CD14-positive monocyte (primary cell): Measurements from ENCODE around the gene CD38. TPM values are rescaled to one million over a fixed set of nuclear protein-coding genes. Genes with fewer than 3 reads are reported as not detected.

Experiments
- DNase-seq, 3 donors: peaks; one replicate each; pipeline ENCODE4 v3.0.0-alpha.2; 2011 to 2022
- H2AFZ ChIP-seq: 2 replicates; pipeline ENCODE4 v1.6.0; 2012; ENCODE audit warnings: mild to moderate bottlenecking, low read depth, low read length, inconsistent platforms; ENCODE audit not compliant: insufficient read depth, poor library complexity, severe bottlenecking
- H3K27ac ChIP-seq, 2 donors: 1 replicate in 1 of 2; 2 replicates in 1 of 2; pipeline ENCODE4 v1.5.1; 2012 to 2013; ENCODE audit warnings: low read length in 2 of 2, control low read depth in 1 of 2, inconsistent platforms in 1 of 2, low read depth in 1 of 2, mild to moderate bottlenecking in 1 of 2
- H3K27me3 ChIP-seq, 2 donors: one replicate each; pipeline versions ENCODE4 v1.6.0 to v1.6.1; 2011 to 2013; ENCODE audit warnings: low read length in 2 of 2; ENCODE audit not compliant: control insufficient read depth in 2 of 2, insufficient read depth in 2 of 2
- H3K36me3 ChIP-seq, 2 donors: replicated peaks in 1 of 2; 1 replicate in 1 of 2; 2 replicates in 1 of 2; pipeline versions ENCODE4 v1.5.1 to v1.6.1; 2012 to 2013; ENCODE audit warnings: low read length in 2 of 2, control low read depth in 1 of 2, inconsistent platforms in 1 of 2, mild to moderate bottlenecking in 1 of 2; ENCODE audit not compliant: insufficient read depth in 2 of 2, control insufficient read depth in 1 of 2
- H3K4me1 ChIP-seq, 2 donors: 1 replicate in 1 of 2; 2 replicates in 1 of 2; pipeline versions ENCODE4 v1.5.1 to v1.6.1; 2012 to 2013; ENCODE audit warnings: low read length in 2 of 2, control low read depth in 1 of 2, inconsistent platforms in 1 of 2, mild to moderate bottlenecking in 1 of 2, moderate library complexity in 1 of 2; ENCODE audit not compliant: insufficient read depth in 2 of 2, control insufficient read depth in 1 of 2
- H3K4me2 ChIP-seq: replicated peaks from 2 replicates; pipeline ENCODE3; 2012; ENCODE audit warnings: low read length, moderate library complexity, mild to moderate bottlenecking; ENCODE audit not compliant: poor library complexity, severe bottlenecking; ENCODE audit errors: extremely low read depth
- H3K4me3 ChIP-seq, 3 experiments: fragments of 200-600 bp in 1 of 3; sonication (generic) in 1 of 3; replicated peaks in 1 of 3; 1 replicate in 2 of 3; 2 replicates in 1 of 3; pipeline ENCODE4 v1.5.1; 2011 to 2013; ENCODE audit warnings: low read length in 3 of 3, mild to moderate bottlenecking in 3 of 3, control low read depth in 2 of 3, low read depth in 2 of 3, inconsistent platforms in 1 of 3, moderate library complexity in 1 of 3
- H3K79me2 ChIP-seq: 2 replicates; pipeline ENCODE4 v1.6.0; 2012; ENCODE audit warnings: mild to moderate bottlenecking, control low read depth, inconsistent platforms, low read length, moderate library complexity; ENCODE audit not compliant: insufficient read depth
- H3K9ac ChIP-seq: 2 replicates; pipeline ENCODE4 v1.6.0; 2017; ENCODE audit warnings: low read length, mild to moderate bottlenecking; ENCODE audit not compliant: insufficient read depth, poor library complexity, severe bottlenecking
- H3K9me3 ChIP-seq, 2 donors: replicated peaks in 1 of 2; 1 replicate in 1 of 2; 2 replicates in 1 of 2; pipeline versions ENCODE4 v1.5.1 to v1.6.1; 2012 to 2013; ENCODE audit warnings: low read length in 2 of 2, control low read depth in 1 of 2; ENCODE audit not compliant: control insufficient read depth in 1 of 2, insufficient read depth in 1 of 2
- H4K20me1 ChIP-seq: 2 replicates; pipeline ENCODE4 v1.6.0; 2012; ENCODE audit warnings: mild to moderate bottlenecking, low read length, control low read depth, moderate library complexity; ENCODE audit not compliant: insufficient read depth
- H3K27ac Mint-ChIP-seq, 7 donors: one replicate each; pipeline ENCODE4 v1.8.0; 2020; ENCODE audit warnings: mild to moderate bottlenecking in 7 of 7, mixed read lengths in 7 of 7, moderate library complexity in 6 of 7, inconsistent platforms in 2 of 7
- H3K27me3 Mint-ChIP-seq, 3 donors: one replicate each; pipeline ENCODE4 v1.8.0; 2021 to 2022; ENCODE audit warnings: low read depth in 3 of 3, mild to moderate bottlenecking in 3 of 3, mixed read lengths in 3 of 3, moderate library complexity in 3 of 3, inconsistent platforms in 1 of 3
- H3K36me3 Mint-ChIP-seq, 2 donors: one replicate each; pipeline ENCODE4 v1.8.0; 2020; ENCODE audit warnings: mixed read lengths in 2 of 2, inconsistent platforms in 1 of 2, mild to moderate bottlenecking in 1 of 2
- H3K4me1 Mint-ChIP-seq: one replicate; pipeline ENCODE4 v1.8.0; 2020; ENCODE audit warnings: mild to moderate bottlenecking, mixed read lengths
- H3K4me3 Mint-ChIP-seq, 2 donors: one replicate each; pipeline ENCODE4 v1.8.0; 2020; ENCODE audit warnings: mild to moderate bottlenecking in 2 of 2, mixed read lengths in 2 of 2, moderate library complexity in 1 of 2
- H3K9me3 Mint-ChIP-seq, 7 donors: one replicate each; pipeline ENCODE4 v1.8.0; 2020 to 2022; ENCODE audit warnings: mixed read lengths in 7 of 7, mild to moderate bottlenecking in 6 of 7, moderate library complexity in 6 of 7, inconsistent platforms in 2 of 7
- CTCF ChIP-seq: fragments of 200-600 bp; IDR thresholded peaks from one replicate; pipeline ENCODE4 v1.8.0; 2022; ENCODE audit warnings: antibody characterized with exemption, mild to moderate bottlenecking
- WGBS: methylation state at CpG from one replicate; pipeline ENCODE4 v1.1.5; 2013; ENCODE audit warnings: missing lambda C conversion rate; ENCODE audit not compliant: insufficient coverage; 5-methylcytosine and 5-hydroxymethylcytosine counted together
- intact Hi-C, 2 donors: fragments of 100-400 bp; cut with micrococcal nuclease; formaldehyde crosslinking; loops; one replicate each; pipeline versions ENCODE4 v1.15.0 to v1.15.1; 2023
- polyA plus RNA-seq, 3 donors: library from polyadenylated mRNA; depleted of rRNA in 1 of 3; unstranded in 2 of 3; stranded (reverse) in 1 of 3; fragments of 300-500 nt in 2 of 3; fragments of >200 nt in 1 of 3; fragmentation: Illumina TruSeq in 2 of 3; gene quantifications; 1 replicate in 2 of 3; 2 replicates in 1 of 3; pipeline ENCODE4 v1.2.3, GENCODE V29; 2012 to 2021

The CD38 gene
- polyA plus RNA-seq, 3 donors, result 2.3 to 4.4 (median 3.0) TPM

DNA sequence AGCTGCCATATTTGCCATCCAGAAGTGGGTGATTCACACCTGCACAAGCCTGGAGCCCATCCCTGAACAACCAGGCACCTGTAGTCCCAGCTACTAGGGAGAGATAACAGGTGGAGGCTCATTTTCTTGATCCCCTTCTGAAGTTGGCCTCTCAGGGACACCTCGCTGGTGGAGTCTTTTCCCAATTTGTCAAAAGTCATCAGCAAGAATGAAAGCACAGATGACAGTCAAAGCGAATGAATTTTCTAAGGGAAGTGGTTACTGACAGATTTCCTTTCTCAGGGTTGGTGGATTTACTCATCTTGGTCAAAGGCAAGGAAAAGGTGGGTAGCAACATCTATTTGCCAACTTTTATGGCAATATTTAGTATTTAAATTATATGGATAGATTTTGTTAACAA lies 123.9 kb downstream of the CD38 start:
- peaks cover 3 to 13% (median 7%) of the 10 kb centered on the region in 7 donors for H3K9me3 Mint-ChIP-seq
- no CpG with 5 or more reads among the region's 2 CpGs for WGBS
- Histone ChIP-seq H4K20me1 (no peaks in the 10 kb centered on the region), H3K4me2 (no peak overlapping the region), H2AFZ (no peak overlapping the region), H3K27me3 (no peaks in the 10 kb centered on the region), H3K9me3 (no peaks in the 10 kb centered on the region), H3K9ac (no peak overlapping the region), H3K4me3 (peak overlapping the region in 1 of 3 experiments; percentile 19), H3K79me2 (no peaks in the 10 kb centered on the region), H3K4me1 (peaks cover 36 to 53% of the 10 kb centered on the region in 2 donors), H3K36me3 (no peaks in the 10 kb centered on the region), H3K27ac (peak overlapping the region; percentile 19 to 68)
- peak overlapping the region; percentile 78 to 96 (median 87) for H3K27ac Mint-ChIP-seq
- DNase-seq, result peak in 2 of 3 donors; percentile 47 to 55
- H3K4me1 Mint-ChIP-seq, result peaks cover 57% of the 10 kb centered on the region
- intact Hi-C loops, result no loop called here
- no peak overlapping the region for H3K4me3 Mint-ChIP-seq
- peaks cover 0 to 6% of the 10 kb centered on the region in 2 donors for H3K36me3 Mint-ChIP-seq
- no peak for TF ChIP-seq CTCF
- peaks cover 0 to 6% (median 0%) of the 10 kb centered on the region in 3 donors for H3K27me3 Mint-ChIP-seq

GRCh38 chr4:15902746-15903145 lies 124.6 kb downstream of the CD38 start:
- Mint-ChIP-seq H3K27ac (peak overlapping the region; percentile 75 to 96 (median 88)), H3K36me3 (peaks cover 0 to 6% of the 10 kb centered on the region in 2 donors), H3K9me3 (peaks cover 3 to 13% (median 7%) of the 10 kb centered on the region in 7 donors), H3K4me1 (peaks cover 57% of the 10 kb centered on the region), H3K4me3 (peak overlapping the region in 1 of 2 donors; percentile 61), H3K27me3 (peaks cover 0 to 6% (median 0%) of the 10 kb centered on the region in 3 donors)
- intact Hi-C loops, result no loop called here
- WGBS, result no CpG with 5 or more reads among the region's 2 CpGs
- no peaks in the 10 kb centered on the region for H3K27me3 ChIP-seq
- peak; percentile 52 to 88 (median 66) for DNase-seq
- H3K4me1 ChIP-seq, result peaks cover 36 to 53% of the 10 kb centered on the region in 2 donors
- H4K20me1 ChIP-seq, result no peaks in the 10 kb centered on the region
- no peaks in the 10 kb centered on the region for H3K9me3 ChIP-seq
- no peak for TF ChIP-seq CTCF
- no peak overlapping the region for H2AFZ ChIP-seq
- H3K9ac ChIP-seq, result no peak overlapping the region
- no peaks in the 10 kb centered on the region for H3K36me3 ChIP-seq
- H3K27ac ChIP-seq, result peak overlapping the region; percentile 55 to 68
- peak overlapping the region; percentile 56 for H3K4me2 ChIP-seq
- H3K79me2 ChIP-seq, result no peaks in the 10 kb centered on the region
- peak overlapping the region in 1 of 3 experiments; percentile 51 for H3K4me3 ChIP-seq

Other genes with a start within 250 kb of the CD38 start
- 100 to 1,000 TPM; 172 to 518 (median 484) TPM for gene FBXL5, start 123.0 kb upstream of the CD38 start, polyA plus RNA-seq
- 100 to 1,000 TPM in 2 of 3 donors, 10 to 100 TPM in 1; 65.7 to 169 (median 151) TPM for gene FAM200B, start 96.5 kb upstream of the CD38 start, polyA plus RNA-seq
- gene BST1, start 75.3 kb upstream of the CD38 start, polyA plus RNA-seq, result 100 to 1,000 TPM; 140 to 297 (median 266) TPM
- gene FGFBP1, start 160.4 kb downstream of the CD38 start, polyA plus RNA-seq, result not detected
- gene FGFBP2, start 184.8 kb downstream of the CD38 start, polyA plus RNA-seq, result 1 to 10 TPM in 1 of 3 donors, under 1 TPM in 1, not detected in 1; 0.61 to 1.1 TPM